ENCODE data around the gene HRH1.
"Not testable (repeated sequence)": the region's sequence is repeated elsewhere in the genome, so short reads cannot be mapped to it uniquely, and the experiment has no call there.

GRCh38 chr3:11131886-11132285 is 22.4 kb upstream of the HRH1 start:
- not testable (repeated sequence) for TF ChIP-seq CTCF (optimal IDR thresholded peaks at IDR 0.05 in 1 of 3, IDR thresholded peaks at IDR 0.05 in 1 of 3, conservative IDR thresholded peaks at IDR 0.05 in 1 of 3; ENCODE audit: extremely low read depth in 1 of 3, insufficient read depth in 2 of 3, low read length in 3 of 3); EZH2 (IDR thresholded peaks at IDR 0.05; ENCODE audit: low read length)

All from keratinocyte (primary cell).